Neural cell (in vitro differentiated cells): ENCODE measurements around the gene USP10. TPM values are rescaled to one million over a fixed set of nuclear protein-coding genes. Genes with fewer than 3 reads are reported as not detected.

ENCODE experiments used
- H2AFZ ChIP-seq: fragments of 200-600, 300-800 bp; sonication (generic), shearing (Covaris generic); 2 replicates; pipeline ENCODE4 v1.6.0; 2014; ENCODE audit warnings: low read depth, mild to moderate bottlenecking, antibody characterized with exemption, low read length, moderate library complexity
- H3F3A ChIP-seq: fragments of 200-600 bp; shearing (Covaris generic); 2 replicates; pipeline ENCODE4 v1.6.1; 2016; ENCODE audit warnings: mild to moderate bottlenecking, moderate library complexity, mixed read lengths, antibody characterized with exemption, low read length; ENCODE audit not compliant: insufficient read depth, poor library complexity, severe bottlenecking
- H3K27ac ChIP-seq: fragments of 200-600, 300-800 bp; sonication (generic), shearing (Covaris generic); 2 replicates; pipeline ENCODE4 v1.5.1; 2014; ENCODE audit warnings: mild to moderate bottlenecking, low read length, moderate library complexity
- H3K27me3 ChIP-seq: fragments of 300-800, 200-600 bp; sonication (generic), shearing (Covaris generic); 2 replicates; pipeline ENCODE4 v1.6.0; 2014; ENCODE audit warnings: mild to moderate bottlenecking, low read depth, low read length, moderate library complexity; ENCODE audit not compliant: insufficient read depth
- H3K36me3 ChIP-seq: fragments of 300-800, 200-600 bp; sonication (generic), shearing (Covaris generic); 2 replicates; pipeline ENCODE4 v1.5.1; 2014; ENCODE audit warnings: mild to moderate bottlenecking, antibody characterized with exemption, low read length, moderate library complexity; ENCODE audit not compliant: insufficient read depth
- H3K4me2 ChIP-seq: fragments of 300-800, 200-600 bp; sonication (generic), shearing (Covaris generic); 2 replicates; pipeline ENCODE4 v1.6.0; 2014; ENCODE audit warnings: mild to moderate bottlenecking, low read length
- H3K4me3 ChIP-seq: fragments of 300-800, 200-600 bp; sonication (generic), shearing (Covaris generic); 2 replicates; pipeline ENCODE4 v1.5.1; 2014; ENCODE audit warnings: mild to moderate bottlenecking, low read length, moderate library complexity
- H3K79me2 ChIP-seq: fragments of 200-600 bp; shearing (Covaris generic); replicated peaks from 2 replicates; pipeline ENCODE4 v1.6.0; 2014; ENCODE audit warnings: mild to moderate bottlenecking, low read length, moderate library complexity; ENCODE audit not compliant: insufficient read depth
- H3K9ac ChIP-seq: fragments of 300-800, 200-600 bp; sonication (generic), shearing (Covaris generic); 2 replicates; pipeline ENCODE4 v1.6.1; 2016; ENCODE audit warnings: mild to moderate bottlenecking, low read length, mixed read lengths
- H3K9me2 ChIP-seq: fragments of 200-600 bp; shearing (Covaris generic); 2 replicates; pipeline ENCODE4 v1.6.1; 2016; ENCODE audit warnings: mild to moderate bottlenecking, low read length, mixed read lengths; ENCODE audit not compliant: insufficient read depth
- H3K9me3 ChIP-seq: fragments of 200-600, 300-800 bp; sonication (generic), shearing (Covaris generic); 2 replicates; pipeline ENCODE4 v1.6.1; 2016; ENCODE audit warnings: mild to moderate bottlenecking, mixed run types, low read length, moderate library complexity, mixed read lengths
- H4K20me1 ChIP-seq: fragments of 200-600 bp; shearing (Covaris generic); 2 replicates; pipeline ENCODE4 v1.6.1; 2016; ENCODE audit warnings: mild to moderate bottlenecking, mixed run types; ENCODE audit not compliant: insufficient read depth
- CTCF ChIP-seq: fragments of 450-650 bp; IDR thresholded peaks from 2 replicates; pipeline ENCODE4 v1.5.1; 2014; ENCODE audit warnings: antibody characterized with exemption, mild to moderate bottlenecking, moderate library complexity; ENCODE audit not compliant: poor library complexity, severe bottlenecking
- EP300 ChIP-seq: fragments of 450-650 bp; conservative IDR thresholded peaks from 2 replicates; pipeline ENCODE4 v1.6.1; 2014; ENCODE audit warnings: antibody characterized with exemption, mild to moderate bottlenecking, moderate library complexity; ENCODE audit not compliant: poor library complexity, severe bottlenecking
- EZH2 ChIP-seq: fragments of 200-600, 300-800 bp; shearing (Covaris generic), sonication (generic); IDR thresholded peaks from 2 replicates; pipeline ENCODE4 v1.6.1; 2014; ENCODE audit warnings: antibody characterized with exemption, low read length, borderline replicate concordance, mild to moderate bottlenecking; ENCODE audit not compliant: insufficient read depth, poor library complexity, severe bottlenecking
- MXI1 ChIP-seq: fragments of 450-650 bp; conservative IDR thresholded peaks from 2 replicates; pipeline ENCODE4 v1.6.1; 2014; ENCODE audit warnings: antibody characterized with exemption, mild to moderate bottlenecking; ENCODE audit not compliant: poor library complexity, severe bottlenecking
- POLR2AphosphoS5 ChIP-seq: IDR thresholded peaks from 2 replicates; pipeline ENCODE4 v1.6.1; 2012
- RAD21 ChIP-seq: fragments of 450-650 bp; conservative IDR thresholded peaks from 2 replicates; pipeline ENCODE4 v1.6.1; 2014; ENCODE audit warnings: antibody characterized with exemption, mild to moderate bottlenecking, moderate library complexity
- REST ChIP-seq: IDR thresholded peaks from 2 replicates; pipeline ENCODE4 v1.6.1; 2012; ENCODE audit warnings: borderline replicate concordance
- SMC3 ChIP-seq: fragments of 450-650 bp; conservative IDR thresholded peaks from 2 replicates; pipeline ENCODE4 v1.6.1; 2014; ENCODE audit warnings: antibody characterized with exemption, mild to moderate bottlenecking, moderate library complexity; ENCODE audit not compliant: poor library complexity
- TAF1 ChIP-seq: IDR thresholded peaks from 2 replicates; pipeline ENCODE4 v1.6.1; 2012; ENCODE audit warnings: low read depth
- polyA plus RNA-seq: library from polyadenylated mRNA; depleted of rRNA; stranded (reverse); fragments of >200 nt; gene quantifications from 2 replicates; pipeline ENCODE4 v1.2.3, GENCODE V29; 2014

USP10 gene
- polyA plus RNA-seq, 1 donor from 2014 or later, result 48.9 TPM

GRCh38 chr16:84774810-84775209 lies 75.0 kb downstream of the USP10 start:
- no peak overlapping the region for H3K4me2 ChIP-seq
- H3F3A ChIP-seq, result no peaks in the 10 kb centered on the region
- no peak overlapping the region for H3K9ac ChIP-seq
- H3K27me3 ChIP-seq, result no peaks in the 10 kb centered on the region
- no peaks in the 10 kb centered on the region for H3K36me3 ChIP-seq
- H3K79me2 ChIP-seq, result no peaks in the 10 kb centered on the region
- no peak for TF ChIP-seq EZH2
- TF ChIP-seq REST, result no peak
- no peak for TF ChIP-seq POLR2AphosphoS5
- TF ChIP-seq SMC3, result no peak
- TF ChIP-seq CTCF, result no peak
- TF ChIP-seq TAF1, result no peak
- no peak for TF ChIP-seq RAD21
- no peak for TF ChIP-seq EP300
- H3K9me2 ChIP-seq, result no peaks in the 10 kb centered on the region
- no peak overlapping the region for H3K27ac ChIP-seq
- no peaks in the 10 kb centered on the region for H3K9me3 ChIP-seq
- H3K4me3 ChIP-seq, result no peak overlapping the region
- H2AFZ ChIP-seq, result no peak overlapping the region
- H4K20me1 ChIP-seq, result no peaks in the 10 kb centered on the region

GRCh38 chr16:84775262-84775810 lies 75.5 kb downstream of the USP10 start:
- Histone ChIP-seq H3K9me3 (no peaks in the 10 kb centered on the region), H3K4me3 (no peak overlapping the region), H3K9ac (no peak overlapping the region), H3K27ac (no peak overlapping the region), H3K36me3 (no peaks in the 10 kb centered on the region), H3F3A (no peaks in the 10 kb centered on the region), H3K9me2 (no peaks in the 10 kb centered on the region), H4K20me1 (no peaks in the 10 kb centered on the region), H3K79me2 (no peaks in the 10 kb centered on the region), H2AFZ (no peak overlapping the region), H3K4me2 (no peak overlapping the region), H3K27me3 (no peaks in the 10 kb centered on the region)
- TF ChIP-seq EZH2 (no peak), RAD21 (no peak), REST (no peak), TAF1 (no peak), SMC3 (no peak), EP300 (no peak), POLR2AphosphoS5 (no peak), MXI1 (no peak), CTCF (no peak)
